Right atrium auricular region (tissue), 2 donors: Measurements from ENCODE around the gene BRSK2. TPM values are rescaled to one million over a fixed set of nuclear protein-coding genes. Genes with fewer than 3 reads are reported as not detected.

Source experiments
- DNase-seq: peaks from one replicate; pipeline ENCODE4 v3.0.0-alpha.2; 2019; ENCODE audit warnings: low spot score
- H3K27ac ChIP-seq, 2 donors: fragments of 200-600 bp; sonication (generic); 1 replicate in 1 of 2; 2 replicates in 1 of 2; pipeline ENCODE4 v1.5.1; 2016 to 2019
- H3K27me3 ChIP-seq, 2 donors: fragments of 200-600 bp; sonication (generic); one replicate each; pipeline versions ENCODE4 v1.5.1 to v1.6.0; 2017 to 2019
- H3K36me3 ChIP-seq: fragments of 200-600 bp; sonication (generic); one replicate; pipeline ENCODE4 v1.5.1; 2016
- H3K4me1 ChIP-seq, 2 donors: fragments of 200-600 bp; sonication (generic); one replicate each; pipeline versions ENCODE4 v1.5.1 to v1.6.0; 2017 to 2019
- H3K4me3 ChIP-seq, 2 donors: fragments of 200-600 bp; sonication (generic); 1 replicate in 1 of 2; 2 replicates in 1 of 2; pipeline ENCODE4 v1.5.1; 2017 to 2019; ENCODE audit warnings: mild to moderate bottlenecking in 1 of 2, moderate library complexity in 1 of 2
- H3K9me3 ChIP-seq, 2 donors: fragments of 200-600 bp; sonication (generic); one replicate each; pipeline ENCODE4 v1.5.1; 2019
- CTCF ChIP-seq, 2 donors: fragments of 200-600 bp; sonication (generic); IDR thresholded peaks; one replicate each; pipeline ENCODE4 v1.5.1; 2019; ENCODE audit warnings: antibody characterized with exemption in 2 of 2
- total RNA-seq, 2 donors: library from RNA; depleted of rRNA; stranded (reverse); fragments of >200 nt; gene quantifications; one replicate each; pipeline ENCODE4 v1.1.0, GENCODE V29; 2016

Gene BRSK2
- total RNA-seq, 2 donors from 2014 or later: 0.19 to 0.51 TPM

- Histone ChIP-seq H3K27ac (no peak overlapping the region), H3K36me3 (no peaks in the 10 kb centered on the region), H3K4me1 (no peaks in the 10 kb centered on the region), H3K4me3 (no peak overlapping the region), H3K9me3 (no peaks in the 10 kb centered on the region), H3K27me3 (no peaks in the 10 kb centered on the region)
- no peak for DNase-seq
- TF ChIP-seq CTCF (IDR thresholded peaks at IDR 0.05): no peak
These were observed 40.9 kb upstream of the BRSK2 start for GRCh38 chr11:1348796-1349326.

GRCh38 chr11:1349327-1350041 lies 40.2 kb upstream of the BRSK2 start:
- no peak for DNase-seq
- Histone ChIP-seq H3K9me3 (no peaks in the 10 kb centered on the region), H3K4me1 (no peaks in the 10 kb centered on the region)

GRCh38 chr11:1350086-1350725 lies 39.5 kb upstream of the BRSK2 start:
- Histone ChIP-seq H3K4me3 (no peak overlapping the region), H3K9me3 (no peaks in the 10 kb centered on the region), H3K27me3 (no peaks in the 10 kb centered on the region), H3K27ac (no peak overlapping the region), H3K4me1 (no peaks in the 10 kb centered on the region), H3K36me3 (no peaks in the 10 kb centered on the region)
- DNase-seq: no peak
- no peak for TF ChIP-seq CTCF (IDR thresholded peaks at IDR 0.05)

More at GRCh38 chr11:1349327-1350041, 40.2 kb upstream of the BRSK2 start:
- Histone ChIP-seq H3K27ac (no peak overlapping the region), H3K27me3 (no peaks in the 10 kb centered on the region), H3K4me3 (no peak overlapping the region), H3K36me3 (no peaks in the 10 kb centered on the region)
- no peak for TF ChIP-seq CTCF (IDR thresholded peaks at IDR 0.05)

GRCh38 chr11:1351278-1351937 lies 38.3 kb upstream of the BRSK2 start:
- H3K9me3 ChIP-seq: no peaks in the 10 kb centered on the region
- H3K4me1 ChIP-seq: no peaks in the 10 kb centered on the region
- H3K36me3 ChIP-seq: no peaks in the 10 kb centered on the region
- no peak overlapping the region for H3K27ac ChIP-seq
- H3K27me3 ChIP-seq: no peaks in the 10 kb centered on the region
- no peak for DNase-seq
- TF ChIP-seq CTCF (IDR thresholded peaks at IDR 0.05): no peak
- H3K4me3 ChIP-seq: no peak overlapping the region

- no peaks in the 10 kb centered on the region for H3K36me3 ChIP-seq
- no peaks in the 10 kb centered on the region for H3K4me1 ChIP-seq
- no peaks in the 10 kb centered on the region for H3K27me3 ChIP-seq
- no peak for DNase-seq
- H3K4me3 ChIP-seq: no peak overlapping the region
- TF ChIP-seq CTCF (IDR thresholded peaks at IDR 0.05): no peak
- H3K9me3 ChIP-seq: no peaks in the 10 kb centered on the region
- H3K27ac ChIP-seq: no peak overlapping the region
These were observed 36.9 kb upstream of the BRSK2 start for GRCh38 chr11:1352696-1353382.
